K562 (cell line): ENCODE data around the gene ATP9B. TPM values are rescaled to one million over a fixed set of nuclear protein-coding genes. Genes with fewer than 3 reads are reported as not detected.
A peak's percentile ranks its signal among the peaks of the same experiment; 100 is the strongest.

ENCODE experiments used
- ATAC-seq: fragments of 200-7000 bp; cut with Tn5 transposase; 3 replicates; pipeline ENCODE4 v1.9.1; 2020; ENCODE audit warnings: moderate library complexity
- BruUV-seq: library from RNA; stranded (reverse); fragments of 400-500 nt; replicated peaks from 2 replicates; lab custom pipeline; 2021; lab: Mats Ljungman, UMichigan
- CTCF ChIA-PET: fragments of 300-600 bp; formaldehyde crosslinking; extraction: SDS; loops from one replicate; lab custom pipeline; 2021; ENCODE audit warnings: low intra/inter-chr PET ratio; lab: Yijun Ruan, JAX
- POLR2A ChIA-PET: fragments of 300-600, 350-650 bp; sonication (Branson Sonifier 250); formaldehyde crosslinking; extraction: SDS; loops from one replicate; lab custom pipeline; 2021; ENCODE audit warnings: antibody characterized with exemption, inconsistent platforms; lab: Yijun Ruan, JAX
- DNase-seq, 4 experiments: peaks; one replicate each; pipeline versions ENCODE4 v3.0.0 to v3.0.0-alpha.2; 2011 to 2018; ENCODE audit warnings: low spot score in 3 of 4, mixed read lengths in 3 of 4; ENCODE audit errors: extremely low read depth in 1 of 4
- FAIRE-seq: peaks from 2 replicates; lab custom pipeline; 2011; peaks lifted over from hg19 to GRCh38; lab: Jason Lieb, UNC
- H2AFZ ChIP-seq: 2 replicates; pipeline ENCODE4 v1.6.0; 2011; ENCODE audit warnings: low read depth, low read length, control low read depth, inconsistent platforms
- H3K27ac ChIP-seq: fragments of 200-600 bp; 3 replicates; pipeline ENCODE4 v1.8.0; 2011; ENCODE audit warnings: low read depth, mild to moderate bottlenecking, control low read depth, inconsistent platforms, low read length, moderate library complexity, mixed read lengths; ENCODE audit errors: extremely low read depth
- H3K27me3 ChIP-seq, 2 experiments: fragments of 300-600 bp in 1 of 2; 2 replicates in 1 of 2; 3 replicates in 1 of 2; pipeline versions ENCODE4 v1.6.0 to v1.8.0; 2011; ENCODE audit warnings: inconsistent platforms in 2 of 2, low read length in 2 of 2, mild to moderate bottlenecking in 1 of 2, mixed read lengths in 1 of 2, moderate library complexity in 1 of 2; ENCODE audit not compliant: control insufficient read depth in 2 of 2, insufficient read depth in 2 of 2
- H3K36me3 ChIP-seq: fragments of 300-600 bp; 3 replicates; pipeline ENCODE4 v1.8.0; 2011; ENCODE audit warnings: mild to moderate bottlenecking, low read length, inconsistent platforms; ENCODE audit not compliant: control insufficient read depth, insufficient read depth
- H3K4me1 ChIP-seq, 2 experiments: fragments of 200-600 bp in 1 of 2; replicated peaks in 1 of 2; 2 replicates in 1 of 2; 3 replicates in 1 of 2; pipeline versions ENCODE4 v1.5.1 to v1.8.0; 2011; ENCODE audit warnings: inconsistent platforms in 2 of 2, low read length in 2 of 2, mild to moderate bottlenecking in 1 of 2, mixed read lengths in 1 of 2, moderate library complexity in 1 of 2; ENCODE audit not compliant: control insufficient read depth in 2 of 2, insufficient read depth in 2 of 2
- H3K4me2 ChIP-seq: 2 replicates; pipeline ENCODE4 v1.6.1; 2011; ENCODE audit warnings: low read length, control low read depth, inconsistent platforms, mixed read lengths; ENCODE audit not compliant: insufficient read depth
- H3K4me3 ChIP-seq: fragments of 200-600 bp; sonication (generic), shearing (Covaris generic); 2 replicates; pipeline ENCODE4 v1.5.1; 2016; ENCODE audit warnings: control low read depth, inconsistent platforms
- H3K79me2 ChIP-seq: fragments of 200-600 bp; 3 replicates; pipeline ENCODE4 v1.8.0; 2011; ENCODE audit warnings: low read length, inconsistent platforms; ENCODE audit not compliant: control insufficient read depth, insufficient read depth
- H3K9ac ChIP-seq, 2 experiments: 2 replicates each; pipeline versions ENCODE4 v1.6.0 to v1.6.1; 2011; ENCODE audit warnings: low read depth in 2 of 2, low read length in 2 of 2, control low read depth in 1 of 2, inconsistent platforms in 1 of 2, mild to moderate bottlenecking in 1 of 2, mixed read lengths in 1 of 2; ENCODE audit not compliant: insufficient read depth in 1 of 2
- H3K9me1 ChIP-seq: one replicate; pipeline ENCODE4 v1.6.0; 2011; ENCODE audit warnings: inconsistent platforms, mild to moderate bottlenecking, low read length, moderate library complexity; ENCODE audit not compliant: control insufficient read depth, insufficient read depth
- H3K9me3 ChIP-seq: replicated peaks from 2 replicates; pipeline ENCODE4 v1.5.1; 2011; ENCODE audit warnings: low read depth, low read length, inconsistent platforms; ENCODE audit not compliant: control insufficient read depth, insufficient read depth
- H4K20me1 ChIP-seq: replicated peaks from 2 replicates; pipeline ENCODE4 v1.6.1; 2011; ENCODE audit warnings: low read length, inconsistent platforms, mixed read lengths; ENCODE audit not compliant: control insufficient read depth, insufficient read depth
- CEBPB ChIP-seq: fragments of 450-650 bp; IDR thresholded peaks from 2 replicates; pipeline ENCODE4 v1.6.1; 2016; ENCODE audit warnings: missing genetic modification characterization, missing compliant biosample characterization
- CEBPG ChIP-seq, 3 experiments: fragments of 200-800 bp in 1 of 3; sonication (Bioruptor generic) in 1 of 3; sonication (generic) in 1 of 3; formaldehyde crosslinking in 1 of 3; IDR thresholded peaks in 2 of 3; conservative IDR thresholded peaks in 1 of 3; 2 replicates each; pipeline versions ENCODE4 v1.6.1 to v1.8.0; 2016 to 2022; ENCODE audit warnings: missing compliant biosample characterization in 2 of 3, missing genetic modification characterization in 2 of 3, mild to moderate bottlenecking in 1 of 3, missing genetic modification reagents in 1 of 3
- ZFP1 ChIP-seq: fragments of 450-650 bp; formaldehyde crosslinking; IDR thresholded peaks from 2 replicates; pipeline ENCODE4 v1.4.0; 2020; ENCODE audit warnings: mild to moderate bottlenecking, mixed read lengths
- ZNF232 ChIP-seq: sonication (generic); formaldehyde crosslinking; IDR thresholded peaks from 2 replicates; pipeline ENCODE4 v1.8.0; 2022; ENCODE audit warnings: mild to moderate bottlenecking, missing genetic modification reagents
- WGBS: fragments of 100-300 bp; shearing (Covaris generic); methylation state at CpG from one replicate; pipeline ENCODE4 v1.1.6; 2016; ENCODE audit warnings: low coverage, mixed read lengths; ENCODE audit not compliant: insufficient coverage; ENCODE audit errors: missing lambda C conversion rate; 5-methylcytosine and 5-hydroxymethylcytosine counted together
- in situ Hi-C: fragments of 300-500 bp; cut with MboI; formaldehyde crosslinking; loops from 4 replicates; pipeline ENCODE4 v1.15.0; 2018; ENCODE audit warnings: inconsistent platforms, mixed read lengths
- intact Hi-C: fragments of 100-400 bp; cut with micrococcal nuclease; formaldehyde crosslinking; loops from 2 replicates; pipeline ENCODE4 v1.14.2; 2022
- polyA plus RNA-seq, 8 experiments: library from polyadenylated mRNA; depleted of rRNA in 4 of 8; stranded (reverse) in 5 of 8; unstranded in 3 of 8; fragments of >200 nt; fragmentation: Nextera tagmentation in 2 of 8; fragmentation: Illumina TruSeq in 1 of 8; extraction: Ambion mirVana in 2 of 8; extraction: Trizol in 1 of 8; gene quantifications; 2 replicates each; pipeline versions ENCODE4 v1.2.1 to v1.2.3, GENCODE V29; 2011 to 2014; ENCODE audit warnings: inconsistent platforms in 1 of 8, missing spikeins in 1 of 8
- total RNA-seq, 7 experiments: library from RNA; depleted of rRNA in 6 of 7; stranded (reverse); fragments of >200 nt in 6 of 7; fragmentation: Illumina TruSeq in 2 of 7; extraction: Trizol in 2 of 7; gene quantifications; 2 replicates each; pipeline versions ENCODE4 v1.2.1 to v1.2.3, GENCODE V29; 2011 to 2021; ENCODE audit warnings: low replicate concordance in 1 of 7
- TF ChIP-seq, protein P1 (sequence below): fragments of 450-650 bp; IDR thresholded peaks from 2 replicates; pipeline ENCODE4 v1.6.1; 2018; ENCODE audit not compliant: partially characterized antibody

Gene ATP9B
- total and polyA plus RNA-seq, 9 of the 15 experiments (the other 6 are each of a cell fraction or from before 2014, with no cell fraction given): 0.66 to 13.2 (median 7.9) TPM

DNA sequence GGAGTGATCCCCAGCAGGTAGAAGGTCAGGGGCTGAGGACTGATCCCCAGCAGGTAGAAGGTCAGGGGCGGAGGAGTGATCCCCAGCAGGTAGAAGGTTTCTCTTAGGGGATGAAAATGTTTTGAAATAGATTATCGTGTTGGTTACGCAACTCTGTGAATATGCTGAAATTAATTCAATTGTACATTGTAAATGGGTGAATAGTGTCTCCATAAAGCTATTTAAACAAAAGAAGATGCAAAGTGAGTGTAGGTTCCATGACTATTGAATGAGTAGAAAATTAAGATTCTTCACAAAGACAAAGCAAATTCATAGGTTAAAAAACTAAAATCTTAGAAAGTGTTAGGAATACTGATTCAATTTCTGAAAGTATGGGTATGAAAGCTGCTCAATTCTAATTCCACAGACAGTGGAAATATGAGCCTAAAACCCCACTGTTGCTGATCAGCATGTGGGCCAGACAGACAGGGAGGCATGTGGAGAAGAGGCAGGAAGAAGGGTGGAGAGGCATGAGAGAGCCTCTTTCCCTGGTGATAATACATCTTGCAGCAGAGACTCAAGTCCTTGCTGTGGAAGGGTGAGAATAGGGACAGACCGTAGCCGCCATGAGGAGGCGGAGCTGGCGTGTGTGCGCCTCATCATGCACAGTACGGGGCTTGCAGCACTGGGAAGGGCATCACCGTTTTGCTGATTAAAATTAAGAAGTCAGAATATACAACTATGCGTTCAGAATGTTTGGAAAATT is 240.6 kb downstream of the ATP9B start:
- Histone ChIP-seq H3K36me3 (no peaks in the 10 kb centered on the region; the same call in 2 of the 3 replicates), H3K27ac (no peak overlapping the region), H2AFZ (no peak overlapping the region), H3K4me1 (no peaks in the 10 kb centered on the region), H3K27me3 (no peaks in the 10 kb centered on the region), H3K4me3 (no peak overlapping the region), H3K9ac (no peak overlapping the region), H3K79me2 (no peaks in the 10 kb centered on the region), H3K9me1 (no peaks in the 10 kb centered on the region), H3K4me2 (no peak overlapping the region), H4K20me1 (no peaks in the 10 kb centered on the region), H3K9me3 (no peaks in the 10 kb centered on the region)
- ChIA-PET POLR2A (no interaction called here), CTCF (no interaction called here)
- ATAC-seq: no peak
- TF ChIP-seq CEBPG (CRISPR knock-in tag; IDR thresholded peaks at IDR 0.05) (no peak), CEBPG (tag; conservative IDR thresholded peaks at IDR 0.05 in 1 of 2, IDR thresholded peaks at IDR 0.05 in 1 of 2) (0 out of 4 replicates have a peak, but pooled peaks of 1 of the 2 experiments have one; percentile 15), ZNF232 (no peak), CEBPB (tag) (peak; percentile 51; the same call in 1 of the 2 replicates)
- intact Hi-C loops: no loop called here
- no peak for FAIRE-seq
- in situ Hi-C loops: no loop called here
- DNase-seq: no peak
- 72% methylated on average over 8 of the region's 11 CpGs for WGBS
- BruUV-seq: no TSS peak

DNA sequence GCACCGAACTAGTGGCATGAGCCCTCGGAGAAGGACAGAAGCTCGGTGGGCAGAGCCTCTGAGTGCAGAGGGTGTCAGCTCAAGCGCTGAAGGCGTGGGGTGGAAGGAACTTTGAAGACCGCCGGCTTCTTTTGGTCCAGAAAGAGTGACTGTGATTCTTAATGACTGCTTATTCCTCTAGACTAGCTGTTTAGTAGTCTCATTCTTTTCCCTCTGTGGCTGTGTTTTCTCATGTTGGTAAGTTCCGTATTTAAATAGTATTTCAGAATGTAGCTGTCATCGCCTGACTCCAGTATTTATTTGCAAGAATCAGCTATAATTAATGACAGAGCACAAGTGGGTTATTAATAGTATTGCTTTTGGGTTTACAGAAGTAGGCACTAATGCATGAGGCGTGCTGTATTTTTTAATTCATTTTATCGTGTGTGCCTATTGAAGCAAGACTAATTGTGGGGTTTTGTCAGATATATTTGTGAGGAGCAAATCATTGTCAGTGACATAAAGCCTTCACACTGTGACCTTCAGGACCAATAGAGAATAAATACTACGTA is 245.7 kb downstream of the ATP9B start:
- Histone ChIP-seq H3K27me3 (no peaks in the 10 kb centered on the region), H3K4me2 (no peak overlapping the region), H3K36me3 (no peaks in the 10 kb centered on the region), H3K9ac (no peak overlapping the region), H3K4me3 (no peak overlapping the region), H3K9me3 (no peaks in the 10 kb centered on the region), H3K79me2 (no peaks in the 10 kb centered on the region), H3K27ac (no peak overlapping the region), H4K20me1 (no peaks in the 10 kb centered on the region), H2AFZ (no peak overlapping the region), H3K9me1 (no peaks in the 10 kb centered on the region), H3K4me1 (no peaks in the 10 kb centered on the region)
- in situ Hi-C loops: no loop called here
- WGBS: 84% methylated on average over 12 of the region's 12 CpGs
- CTCF ChIA-PET: no interaction called here
- FAIRE-seq (no peak), ATAC-seq (no peak), DNase-seq (no peak)
- intact Hi-C loops: no loop called here
- TF ChIP-seq ZFP1 (CRISPR knock-in tag): no peak
- TF ChIP-seq, protein P1, sequence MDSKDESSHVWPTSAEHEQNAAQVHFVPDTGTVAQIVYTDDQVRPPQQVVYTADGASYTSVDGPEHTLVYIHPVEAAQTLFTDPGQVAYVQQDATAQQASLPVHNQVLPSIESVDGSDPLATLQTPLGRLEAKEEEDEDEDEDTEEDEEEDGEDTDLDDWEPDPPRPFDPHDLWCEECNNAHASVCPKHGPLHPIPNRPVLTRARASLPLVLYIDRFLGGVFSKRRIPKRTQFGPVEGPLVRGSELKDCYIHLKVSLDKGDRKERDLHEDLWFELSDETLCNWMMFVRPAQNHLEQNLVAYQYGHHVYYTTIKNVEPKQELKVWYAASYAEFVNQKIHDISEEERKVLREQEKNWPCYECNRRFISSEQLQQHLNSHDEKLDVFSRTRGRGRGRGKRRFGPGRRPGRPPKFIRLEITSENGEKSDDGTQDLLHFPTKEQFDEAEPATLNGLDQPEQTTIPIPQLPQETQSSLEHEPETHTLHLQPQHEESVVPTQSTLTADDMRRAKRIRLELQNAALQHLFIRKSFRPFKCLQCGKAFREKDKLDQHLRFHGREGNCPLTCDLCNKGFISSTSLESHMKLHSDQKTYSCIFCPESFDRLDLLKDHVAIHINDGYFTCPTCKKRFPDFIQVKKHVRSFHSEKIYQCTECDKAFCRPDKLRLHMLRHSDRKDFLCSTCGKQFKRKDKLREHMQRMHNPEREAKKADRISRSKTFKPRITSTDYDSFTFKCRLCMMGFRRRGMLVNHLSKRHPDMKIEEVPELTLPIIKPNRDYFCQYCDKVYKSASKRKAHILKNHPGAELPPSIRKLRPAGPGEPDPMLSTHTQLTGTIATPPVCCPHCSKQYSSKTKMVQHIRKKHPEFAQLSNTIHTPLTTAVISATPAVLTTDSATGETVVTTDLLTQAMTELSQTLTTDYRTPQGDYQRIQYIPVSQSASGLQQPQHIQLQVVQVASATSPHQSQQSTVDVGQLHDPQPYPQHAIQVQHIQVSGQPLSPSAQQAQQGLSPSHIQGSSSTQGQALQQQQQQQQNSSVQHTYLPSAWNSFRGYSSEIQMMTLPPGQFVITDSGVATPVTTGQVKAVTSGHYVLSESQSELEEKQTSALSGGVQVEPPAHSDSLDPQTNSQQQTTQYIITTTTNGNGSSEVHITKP: no peak
- POLR2A ChIA-PET: no interaction called here
- BruUV-seq: no TSS peak
